ENCODE measurements around the gene AUP1. TPM values are rescaled to one million over a fixed set of nuclear protein-coding genes. Genes with fewer than 3 reads are reported as not detected.

AUP1 gene
- total and polyA plus RNA-seq, 2 experiments from 2014 or later = 98.7 to 105 TPM

DNA sequence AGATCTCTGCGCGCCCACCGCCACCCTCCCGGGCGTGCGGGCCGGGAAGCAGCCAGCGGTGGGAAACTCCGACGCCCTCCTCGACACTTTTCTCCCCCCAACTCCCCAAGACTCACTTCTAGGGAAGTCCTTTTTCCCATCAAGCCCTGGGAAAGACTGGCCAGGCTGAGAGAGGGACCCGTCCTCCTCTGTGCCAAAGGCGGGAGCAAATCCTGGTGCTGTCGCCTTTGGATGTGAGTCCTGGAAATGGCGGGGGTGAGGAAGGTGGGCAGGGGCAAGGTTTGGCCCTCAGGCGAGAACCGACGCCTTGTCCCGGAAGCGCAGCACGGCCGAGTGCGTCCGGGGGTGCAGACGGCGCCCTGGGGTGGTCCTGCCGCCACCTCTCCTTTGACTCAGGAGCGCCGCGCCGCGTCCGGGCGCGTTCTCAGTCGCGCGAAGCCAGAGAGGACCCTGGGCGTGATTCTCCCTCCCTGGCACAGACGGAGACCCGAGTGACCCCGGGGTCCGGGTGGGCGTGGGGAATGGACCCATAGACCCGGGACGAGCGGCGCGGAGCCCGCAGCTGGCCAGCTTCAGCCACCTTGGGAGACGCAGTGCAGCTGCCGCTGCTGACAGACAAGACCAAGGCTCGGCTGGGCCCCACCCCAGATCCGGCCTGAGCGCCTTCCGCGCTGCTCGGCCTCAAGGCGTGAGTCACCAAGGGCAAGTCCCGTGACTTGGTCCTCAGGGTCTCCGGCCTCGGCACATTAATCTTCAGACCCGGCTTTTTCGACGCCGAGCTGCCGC, 26.6 kb downstream of the AUP1 start:
- peaks cover 11% of the 10 kb centered on the region for H4K20me1 ChIP-seq (replicated peaks; ENCODE audit: insufficient read depth)
- Mint-ChIP-seq H3K4me3 (peak overlapping the region; percentile 86), H3K9me3 (no peaks in the 10 kb centered on the region; the same call in 1 of the 3 replicates), H3K27me3 (ENCODE audit: insufficient read depth, low read depth, poor library complexity) (peaks cover 97% of the 10 kb centered on the region), H3K36me3 (ENCODE audit: low read depth) (peaks cover 28% of the 10 kb centered on the region), H3K27ac (no peak overlapping the region), H3K4me1 (peaks cover 55% of the 10 kb centered on the region)
- peaks cover 8% of the 10 kb centered on the region for H3K79me2 ChIP-seq (replicated peaks; ENCODE audit: insufficient read depth)
- H3F3A ChIP-seq (replicated peaks; ENCODE audit: low read depth) = peaks cover 38% of the 10 kb centered on the region
- peaks cover 7% of the 10 kb centered on the region; the same call in 1 of the 2 replicates for H3K36me3 ChIP-seq (ENCODE audit: insufficient read depth)
- peaks cover 50% of the 10 kb centered on the region for H3K4me1 ChIP-seq (ENCODE audit: insufficient read depth)
- TF ChIP-seq, protein P1, sequence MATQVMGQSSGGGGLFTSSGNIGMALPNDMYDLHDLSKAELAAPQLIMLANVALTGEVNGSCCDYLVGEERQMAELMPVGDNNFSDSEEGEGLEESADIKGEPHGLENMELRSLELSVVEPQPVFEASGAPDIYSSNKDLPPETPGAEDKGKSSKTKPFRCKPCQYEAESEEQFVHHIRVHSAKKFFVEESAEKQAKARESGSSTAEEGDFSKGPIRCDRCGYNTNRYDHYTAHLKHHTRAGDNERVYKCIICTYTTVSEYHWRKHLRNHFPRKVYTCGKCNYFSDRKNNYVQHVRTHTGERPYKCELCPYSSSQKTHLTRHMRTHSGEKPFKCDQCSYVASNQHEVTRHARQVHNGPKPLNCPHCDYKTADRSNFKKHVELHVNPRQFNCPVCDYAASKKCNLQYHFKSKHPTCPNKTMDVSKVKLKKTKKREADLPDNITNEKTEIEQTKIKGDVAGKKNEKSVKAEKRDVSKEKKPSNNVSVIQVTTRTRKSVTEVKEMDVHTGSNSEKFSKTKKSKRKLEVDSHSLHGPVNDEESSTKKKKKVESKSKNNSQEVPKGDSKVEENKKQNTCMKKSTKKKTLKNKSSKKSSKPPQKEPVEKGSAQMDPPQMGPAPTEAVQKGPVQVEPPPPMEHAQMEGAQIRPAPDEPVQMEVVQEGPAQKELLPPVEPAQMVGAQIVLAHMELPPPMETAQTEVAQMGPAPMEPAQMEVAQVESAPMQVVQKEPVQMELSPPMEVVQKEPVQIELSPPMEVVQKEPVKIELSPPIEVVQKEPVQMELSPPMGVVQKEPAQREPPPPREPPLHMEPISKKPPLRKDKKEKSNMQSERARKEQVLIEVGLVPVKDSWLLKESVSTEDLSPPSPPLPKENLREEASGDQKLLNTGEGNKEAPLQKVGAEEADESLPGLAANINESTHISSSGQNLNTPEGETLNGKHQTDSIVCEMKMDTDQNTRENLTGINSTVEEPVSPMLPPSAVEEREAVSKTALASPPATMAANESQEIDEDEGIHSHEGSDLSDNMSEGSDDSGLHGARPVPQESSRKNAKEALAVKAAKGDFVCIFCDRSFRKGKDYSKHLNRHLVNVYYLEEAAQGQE (IDR thresholded peaks at IDR 0.05; ENCODE audit: unreplicated experiment) = no peak
- TF ChIP-seq STAT1 (IDR thresholded peaks at IDR 0.05; ENCODE audit: unreplicated experiment) = no peak
- TF ChIP-seq, protein P2, sequence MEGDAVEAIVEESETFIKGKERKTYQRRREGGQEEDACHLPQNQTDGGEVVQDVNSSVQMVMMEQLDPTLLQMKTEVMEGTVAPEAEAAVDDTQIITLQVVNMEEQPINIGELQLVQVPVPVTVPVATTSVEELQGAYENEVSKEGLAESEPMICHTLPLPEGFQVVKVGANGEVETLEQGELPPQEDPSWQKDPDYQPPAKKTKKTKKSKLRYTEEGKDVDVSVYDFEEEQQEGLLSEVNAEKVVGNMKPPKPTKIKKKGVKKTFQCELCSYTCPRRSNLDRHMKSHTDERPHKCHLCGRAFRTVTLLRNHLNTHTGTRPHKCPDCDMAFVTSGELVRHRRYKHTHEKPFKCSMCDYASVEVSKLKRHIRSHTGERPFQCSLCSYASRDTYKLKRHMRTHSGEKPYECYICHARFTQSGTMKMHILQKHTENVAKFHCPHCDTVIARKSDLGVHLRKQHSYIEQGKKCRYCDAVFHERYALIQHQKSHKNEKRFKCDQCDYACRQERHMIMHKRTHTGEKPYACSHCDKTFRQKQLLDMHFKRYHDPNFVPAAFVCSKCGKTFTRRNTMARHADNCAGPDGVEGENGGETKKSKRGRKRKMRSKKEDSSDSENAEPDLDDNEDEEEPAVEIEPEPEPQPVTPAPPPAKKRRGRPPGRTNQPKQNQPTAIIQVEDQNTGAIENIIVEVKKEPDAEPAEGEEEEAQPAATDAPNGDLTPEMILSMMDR (conservative IDR thresholded peaks at IDR 0.05; ENCODE audit: low read depth in 2 of 2) = peak in 1 of 2 experiments; percentile 42; a peak in 2 of 4 replicates
- TF ChIP-seq CREB1 (CRISPR knock-in tag; IDR thresholded peaks at IDR 0.05; ENCODE audit: low read depth) = no peak
- peak; percentile 65 for TF ChIP-seq EZH2phosphoT487 (IDR thresholded peaks at IDR 0.05; ENCODE audit: unreplicated experiment)
- TF ChIP-seq EZH2 (IDR thresholded peaks at IDR 0.05; ENCODE audit: low read depth, unreplicated experiment) = peak; percentile 39
- 0 out of 2 replicates have a peak, but pooled peaks have one; percentile 23 for TF ChIP-seq POLR2AphosphoS5 (IDR thresholded peaks at IDR 0.05; ENCODE audit: low read depth)
- H2AFZ ChIP-seq = peak overlapping the region; percentile 96
- peaks cover 92% of the 10 kb centered on the region for H3K27me3 ChIP-seq (ENCODE audit: insufficient read depth)
- H3K9me2 ChIP-seq (ENCODE audit: insufficient read depth) = no peaks in the 10 kb centered on the region
- peak overlapping the region; percentile 71 for H3K4me3 ChIP-seq
- DNase-seq (ENCODE audit: low spot score) (peak; percentile 73), ATAC-seq (peak; percentile 9)
- H3K27ac ChIP-seq (ENCODE audit: low read depth) = no peak overlapping the region
- peak overlapping the region; percentile 95 for H3K4me2 ChIP-seq

DNA sequence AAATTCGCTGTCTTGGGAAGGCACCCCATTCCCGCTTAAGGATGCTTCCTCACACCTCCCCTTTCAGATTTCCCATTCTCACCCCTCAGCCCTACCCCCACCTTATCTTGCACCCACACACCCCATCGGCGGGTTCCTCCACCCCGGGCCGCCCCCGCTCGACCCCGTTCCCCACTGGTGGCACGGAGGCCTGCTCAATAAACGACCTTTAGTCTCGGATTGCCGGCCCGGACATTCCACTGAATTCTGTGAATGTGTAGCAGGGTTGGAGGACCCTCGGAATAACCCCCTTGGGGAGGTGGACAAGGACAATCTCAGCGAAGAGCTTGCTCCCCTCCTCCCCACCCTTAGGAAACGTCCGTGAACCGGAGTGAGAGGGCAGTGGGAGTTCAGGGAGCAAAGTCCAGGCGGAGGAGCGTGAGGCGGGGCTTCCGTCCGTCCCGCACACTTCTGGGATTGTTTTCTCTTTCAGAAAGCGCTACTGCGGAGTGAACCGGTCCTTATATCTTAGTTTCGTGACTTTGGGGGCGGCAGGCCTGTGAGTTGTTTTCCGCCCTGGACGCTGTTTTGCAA, 27.3 kb downstream of the AUP1 start:
- H3K27ac ChIP-seq (ENCODE audit: low read depth) = no peak overlapping the region
- Mint-ChIP-seq H3K36me3 (ENCODE audit: low read depth) (peaks cover 28% of the 10 kb centered on the region), H3K27me3 (ENCODE audit: insufficient read depth, low read depth, poor library complexity) (peaks cover 99% of the 10 kb centered on the region), H3K4me3 (peak overlapping the region; percentile 86), H3K9me3 (no peaks in the 10 kb centered on the region), H3K4me1 (peaks cover 61% of the 10 kb centered on the region), H3K27ac (no peak overlapping the region)
- H3K79me2 ChIP-seq (replicated peaks; ENCODE audit: insufficient read depth) = peaks cover 8% of the 10 kb centered on the region
- peak overlapping the region; percentile 71 for H3K4me3 ChIP-seq
- peaks cover 98% of the 10 kb centered on the region for H3K27me3 ChIP-seq (ENCODE audit: insufficient read depth)
- peak overlapping the region; percentile 96 for H2AFZ ChIP-seq
- no peak for ATAC-seq
- peak overlapping the region; percentile 95 for H3K4me2 ChIP-seq
- H3F3A ChIP-seq (replicated peaks; ENCODE audit: low read depth) = peaks cover 41% of the 10 kb centered on the region
- TF ChIP-seq EZH2 (IDR thresholded peaks at IDR 0.05; ENCODE audit: low read depth, unreplicated experiment) = peak; percentile 97
- TF ChIP-seq EZH2phosphoT487 (IDR thresholded peaks at IDR 0.05; ENCODE audit: unreplicated experiment) = peak; percentile 78
- no peak for TF ChIP-seq ZNF331 (CRISPR knock-in tag; IDR thresholded peaks at IDR 0.05; ENCODE audit: low read depth)
- H3K4me1 ChIP-seq (ENCODE audit: insufficient read depth) = peaks cover 56% of the 10 kb centered on the region
- H3K36me3 ChIP-seq (ENCODE audit: insufficient read depth) = peaks cover 7% of the 10 kb centered on the region; the same call in 1 of the 2 replicates
- no peak for DNase-seq (ENCODE audit: low spot score)
- H4K20me1 ChIP-seq (replicated peaks; ENCODE audit: insufficient read depth) = peaks cover 11% of the 10 kb centered on the region
- no peaks in the 10 kb centered on the region for H3K9me2 ChIP-seq (ENCODE audit: insufficient read depth)
